ENCODE measurements around the gene CDH24. TPM values are rescaled to one million over a fixed set of nuclear protein-coding genes. Genes with fewer than 3 reads are reported as not detected.
A peak's percentile ranks its signal among the peaks of the same experiment; 100 is the strongest.

CDH24 gene
- total and polyA plus RNA-seq, 2 of the 13 experiments (the other 11 are each of a cell fraction or from before 2014, with no cell fraction given) = 0.69 to 0.99 TPM

- TF ChIP-seq ZNF839 (CRISPR knock-in tag; IDR thresholded peaks at IDR 0.05; ENCODE audit: borderline replicate concordance) (0 out of 2 replicates have a peak, but pooled peaks have one; percentile 80), FOSL2 (CRISPR knock-in tag; IDR thresholded peaks at IDR 0.05) (no peak), ZNF746 (CRISPR knock-in tag; IDR thresholded peaks at IDR 0.05) (0 out of 2 replicates have a peak, but pooled peaks have one; percentile 26), PAX8 (CRISPR knock-in tag; IDR thresholded peaks at IDR 0.05; ENCODE audit: borderline replicate concordance) (no peak), MBD4 (IDR thresholded peaks at IDR 0.05; ENCODE audit: borderline replicate concordance, low read length) (no peak), SALL1 (CRISPR knock-in tag; IDR thresholded peaks at IDR 0.05) (peak; percentile 37; the same call in 1 of the 2 replicates), ZFP91 (CRISPR knock-in tag; IDR thresholded peaks at IDR 0.05; ENCODE audit: borderline replicate concordance) (0 out of 2 replicates have a peak, but pooled peaks have one; percentile 27), LCORL (IDR thresholded peaks at IDR 0.05) (no peak), LCORL (CRISPR knock-in tag; IDR thresholded peaks at IDR 0.05) (peak; percentile 52; the same call in 1 of the 2 replicates), CEBPB (IDR thresholded peaks at IDR 0.05; ENCODE audit: borderline replicate concordance, low read depth, low read length) (peak; percentile 25; the same call in 1 of the 2 replicates), KAT8 (CRISPR knock-in tag; IDR thresholded peaks at IDR 0.05) (no peak), MTA1 (CRISPR knock-in tag; IDR thresholded peaks at IDR 0.05; ENCODE audit: borderline replicate concordance) (no peak), FOSL1 (CRISPR knock-in tag; IDR thresholded peaks at IDR 0.05; ENCODE audit: borderline replicate concordance) (no peak), ZNF281 (CRISPR knock-in tag; IDR thresholded peaks at IDR 0.05; ENCODE audit: borderline replicate concordance) (0 out of 2 replicates have a peak, but pooled peaks have one; percentile 6), PITX1 (CRISPR knock-in tag; IDR thresholded peaks at IDR 0.05) (0 out of 2 replicates have a peak, but pooled peaks have one; percentile 23), SKI (IDR thresholded peaks at IDR 0.05; ENCODE audit: partially characterized antibody) (no peak), HNF4A (CRISPR knock-in tag; IDR thresholded peaks at IDR 0.05) (peak; percentile 59), IKZF5 (CRISPR knock-in tag; IDR thresholded peaks at IDR 0.05) (no peak), SMARCE1 (IDR thresholded peaks at IDR 0.05; ENCODE audit: borderline replicate concordance) (no peak)
Measured at GRCh38 chr14:23045419-23046357, 11.6 kb downstream of the CDH24 start (continued).
